ENCODE results near the gene LGALS1.

Gene LGALS1

DNA sequence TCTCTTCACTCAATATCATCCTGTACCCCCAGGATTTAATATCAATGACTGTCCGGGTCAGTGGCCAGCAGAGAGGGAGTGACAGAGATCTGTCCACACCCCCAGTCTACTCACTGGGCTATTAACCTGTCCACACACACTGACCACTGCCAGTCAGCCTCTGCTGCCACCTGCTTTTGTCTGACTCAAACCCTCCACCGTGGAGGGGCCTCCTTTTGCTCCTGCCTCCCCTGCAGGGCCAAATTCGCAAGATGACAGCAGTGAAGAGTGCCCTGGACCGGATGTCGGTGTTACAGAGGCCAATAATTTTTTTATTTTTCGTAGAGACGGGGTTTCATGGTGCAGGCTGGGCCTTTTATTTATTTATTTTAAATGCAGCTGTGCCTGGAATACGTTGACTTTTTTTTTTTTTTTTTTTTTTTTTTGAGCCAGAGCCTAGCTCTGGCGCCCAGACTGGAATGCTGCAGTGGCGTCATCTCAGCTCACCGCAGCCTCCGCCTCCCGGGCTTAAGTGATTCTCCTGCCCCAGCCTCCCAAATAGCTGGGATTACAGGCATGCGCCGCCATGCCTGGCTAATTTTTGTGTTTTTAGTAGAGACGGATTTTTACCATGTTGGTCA lies 11.8 kb upstream of the LGALS1 start:
- Mint-ChIP-seq H3K27me3 (ENCODE audit: low read depth) (no peaks in the 10 kb centered on the region), H3K36me3 (ENCODE audit: low read depth) (peaks cover 14% of the 10 kb centered on the region), H3K4me3 (no peak overlapping the region), H3K9me3 (no peaks in the 10 kb centered on the region), H3K4me1 (peaks cover 29% of the 10 kb centered on the region), H3K27ac (no peak overlapping the region)
- TF ChIP-seq, protein P1, sequence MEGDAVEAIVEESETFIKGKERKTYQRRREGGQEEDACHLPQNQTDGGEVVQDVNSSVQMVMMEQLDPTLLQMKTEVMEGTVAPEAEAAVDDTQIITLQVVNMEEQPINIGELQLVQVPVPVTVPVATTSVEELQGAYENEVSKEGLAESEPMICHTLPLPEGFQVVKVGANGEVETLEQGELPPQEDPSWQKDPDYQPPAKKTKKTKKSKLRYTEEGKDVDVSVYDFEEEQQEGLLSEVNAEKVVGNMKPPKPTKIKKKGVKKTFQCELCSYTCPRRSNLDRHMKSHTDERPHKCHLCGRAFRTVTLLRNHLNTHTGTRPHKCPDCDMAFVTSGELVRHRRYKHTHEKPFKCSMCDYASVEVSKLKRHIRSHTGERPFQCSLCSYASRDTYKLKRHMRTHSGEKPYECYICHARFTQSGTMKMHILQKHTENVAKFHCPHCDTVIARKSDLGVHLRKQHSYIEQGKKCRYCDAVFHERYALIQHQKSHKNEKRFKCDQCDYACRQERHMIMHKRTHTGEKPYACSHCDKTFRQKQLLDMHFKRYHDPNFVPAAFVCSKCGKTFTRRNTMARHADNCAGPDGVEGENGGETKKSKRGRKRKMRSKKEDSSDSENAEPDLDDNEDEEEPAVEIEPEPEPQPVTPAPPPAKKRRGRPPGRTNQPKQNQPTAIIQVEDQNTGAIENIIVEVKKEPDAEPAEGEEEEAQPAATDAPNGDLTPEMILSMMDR (IDR thresholded peaks at IDR 0.05; ENCODE audit: unreplicated experiment in 3 of 3), result no peak

DNA sequence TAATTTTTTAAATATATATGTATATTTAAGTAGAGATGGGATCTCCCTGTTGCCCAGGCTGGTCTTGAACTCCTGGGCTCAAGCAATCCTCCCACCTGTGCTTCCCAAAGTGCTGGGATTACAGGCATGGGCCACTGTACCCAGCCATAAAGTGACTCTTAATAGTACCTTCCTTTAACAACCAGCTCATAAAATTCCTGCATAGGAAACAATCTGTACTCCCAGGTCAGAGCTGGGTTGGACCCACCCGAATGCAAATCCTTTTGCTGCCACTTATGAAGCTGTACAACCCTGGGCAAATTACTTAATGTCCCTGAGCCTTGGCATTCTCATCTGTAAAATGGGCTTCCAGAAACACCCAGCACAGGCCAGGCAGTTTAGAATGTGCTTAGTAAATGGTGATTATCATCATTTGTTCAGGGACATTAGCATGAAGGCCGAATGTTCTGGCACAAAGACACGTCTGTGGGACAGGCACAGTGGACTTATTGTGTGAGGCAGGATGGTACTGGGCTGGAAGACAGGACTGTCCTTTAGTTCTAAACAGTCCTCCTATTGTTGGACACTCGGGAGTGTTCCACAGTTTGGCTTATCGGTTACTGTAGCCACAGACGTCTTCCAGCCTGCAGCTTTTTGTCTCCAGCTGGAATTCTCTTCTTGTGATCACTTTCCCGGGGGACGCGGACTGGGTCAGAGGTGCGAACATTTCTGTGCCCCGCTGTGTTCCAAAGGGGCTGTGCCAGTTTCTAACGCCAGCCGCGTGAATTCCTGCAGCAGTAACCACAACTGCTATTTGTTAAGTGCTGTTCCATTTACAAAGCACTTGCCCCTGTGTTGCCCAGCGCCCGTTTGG lies 11.0 kb upstream of the LGALS1 start:
- Mint-ChIP-seq H3K4me1 (peaks cover 27% of the 10 kb centered on the region), H3K36me3 (ENCODE audit: low read depth) (peaks cover 15% of the 10 kb centered on the region), H3K27me3 (ENCODE audit: low read depth) (no peaks in the 10 kb centered on the region), H3K27ac (no peak overlapping the region), H3K4me3 (no peak overlapping the region), H3K9me3 (no peaks in the 10 kb centered on the region)
- TF ChIP-seq, protein P1 (IDR thresholded peaks at IDR 0.05; ENCODE audit: unreplicated experiment in 3 of 3), result no peak

DNA sequence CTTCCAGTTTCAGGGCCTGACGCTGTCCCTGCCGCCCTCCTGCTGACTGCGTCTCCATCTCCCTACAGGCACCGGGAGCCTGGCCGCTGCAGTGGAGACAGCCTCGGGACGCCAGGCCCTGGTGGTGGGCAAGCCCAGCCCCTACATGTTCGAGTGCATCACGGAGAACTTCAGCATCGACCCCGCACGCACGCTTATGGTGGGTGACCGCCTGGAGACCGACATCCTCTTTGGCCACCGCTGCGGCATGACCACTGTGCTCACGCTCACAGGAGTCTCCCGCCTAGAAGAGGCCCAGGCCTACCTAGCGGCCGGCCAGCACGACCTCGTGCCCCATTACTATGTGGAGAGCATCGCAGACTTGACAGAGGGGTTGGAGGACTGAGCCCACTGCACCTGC lies 9.9 kb upstream of the LGALS1 start:
- TF ChIP-seq, protein P1 (IDR thresholded peaks at IDR 0.05; ENCODE audit: unreplicated experiment in 3 of 3), result no peak
- no peak overlapping the region for H3K27ac Mint-ChIP-seq
- no peaks in the 10 kb centered on the region for H3K27me3 Mint-ChIP-seq (ENCODE audit: low read depth)
- peaks cover 17% of the 10 kb centered on the region for H3K4me1 Mint-ChIP-seq
- H3K4me3 Mint-ChIP-seq, result no peak overlapping the region
- no peaks in the 10 kb centered on the region for H3K9me3 Mint-ChIP-seq
- peaks cover 17% of the 10 kb centered on the region for H3K36me3 Mint-ChIP-seq (ENCODE audit: low read depth)

DNA sequence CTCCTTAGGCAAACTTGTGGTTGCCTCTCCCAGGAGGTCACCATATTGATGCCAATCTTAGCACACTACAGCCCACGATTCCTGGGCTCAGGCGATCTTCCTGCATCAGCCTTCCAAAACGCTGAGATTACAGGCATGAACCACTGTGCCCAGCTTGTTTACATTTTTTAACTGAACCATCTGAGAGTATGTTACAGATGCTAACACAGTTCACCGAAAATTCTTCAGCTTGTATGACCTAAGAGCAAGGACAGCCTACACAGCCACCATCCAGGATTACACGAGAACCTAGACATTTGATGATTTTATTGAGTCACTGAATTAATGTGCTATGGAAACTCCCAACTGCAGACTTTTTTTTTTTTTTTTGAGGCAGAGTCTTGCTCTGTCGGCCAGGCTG lies 5.8 kb upstream of the LGALS1 start:
- TF ChIP-seq, protein P1 (IDR thresholded peaks at IDR 0.05; ENCODE audit: unreplicated experiment in 3 of 3), result no peak
- Mint-ChIP-seq H3K36me3 (ENCODE audit: low read depth) (peaks cover 17% of the 10 kb centered on the region), H3K27me3 (ENCODE audit: low read depth) (no peaks in the 10 kb centered on the region), H3K4me3 (no peak overlapping the region), H3K27ac (peak overlapping the region in 1 of 3 experiments; percentile 46), H3K4me1 (no peaks in the 10 kb centered on the region), H3K9me3 (no peaks in the 10 kb centered on the region)

DNA sequence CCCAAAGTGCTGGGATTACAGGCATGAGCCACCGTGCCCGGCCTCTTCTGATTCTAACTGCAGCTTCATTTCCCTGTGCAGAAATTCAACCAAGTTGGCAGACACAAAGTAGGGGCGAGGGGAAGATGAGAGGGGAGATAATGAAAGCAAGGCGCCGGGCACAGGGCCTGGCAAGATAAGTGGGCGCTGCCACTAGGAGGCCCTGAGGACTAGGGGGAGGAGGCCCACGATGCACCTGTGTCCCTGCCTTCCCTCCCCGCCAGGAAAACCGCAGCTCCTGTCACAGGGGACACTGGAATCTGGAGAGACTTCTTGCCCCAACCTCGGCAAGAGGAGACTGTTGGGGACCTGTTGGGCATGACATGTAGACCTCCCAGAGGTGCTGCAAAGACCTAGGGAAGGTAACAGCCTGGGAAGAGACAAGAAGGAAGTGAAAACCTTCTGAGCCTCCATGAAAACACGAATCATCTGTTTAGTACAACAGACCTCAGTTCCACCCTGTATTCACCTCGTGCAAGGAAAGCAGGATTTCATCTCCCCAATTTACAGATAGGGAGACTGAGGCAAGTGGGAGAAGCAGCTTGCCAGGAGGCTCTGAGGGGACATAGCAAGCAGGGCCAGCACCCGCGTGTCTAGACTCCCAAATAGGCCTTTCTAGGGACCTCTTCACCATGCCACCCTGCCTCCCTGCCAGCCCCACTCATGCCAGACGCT lies 3.1 kb upstream of the LGALS1 start:
- TF ChIP-seq, protein P1 (IDR thresholded peaks at IDR 0.05; ENCODE audit: unreplicated experiment in 3 of 3), result no peak
- Mint-ChIP-seq H3K27me3 (ENCODE audit: low read depth) (no peaks in the 10 kb centered on the region), H3K9me3 (no peaks in the 10 kb centered on the region), H3K36me3 (ENCODE audit: low read depth) (peaks cover 6% of the 10 kb centered on the region), H3K4me1 (peaks cover 16% of the 10 kb centered on the region), H3K4me3 (no peak overlapping the region), H3K27ac (peak overlapping the region in 1 of 3 experiments; percentile 68)

Measured in nephron (organoid).